Right kidney (tissue), 1 donor: ENCODE results near the gene WNT9A.
A peak's percentile ranks its signal among the peaks of the same experiment; 100 is the strongest.

ENCODE experiments used
- DNase-seq: peaks from one replicate; pipeline ENCODE4 v3.0.0-alpha.2; 2016

The WNT9A gene

GRCh38 chr1:227924168-227924832, 23.4 kb downstream of the WNT9A start:
- DNase-seq, result no peak

- no peak for DNase-seq
These were observed 24.2 kb downstream of the WNT9A start for GRCh38 chr1:227923353-227924167.

GRCh38 chr1:227922501-227923352, 25.0 kb downstream of the WNT9A start:
- DNase-seq, result no peak

- DNase-seq, result no peak
These were observed 26.1 kb downstream of the WNT9A start for GRCh38 chr1:227921461-227922185.

GRCh38 chr1:227920896-227921295, 26.8 kb downstream of the WNT9A start:
- no peak for DNase-seq

GRCh38 chr1:227920426-227920825, 27.3 kb downstream of the WNT9A start:
- DNase-seq, result no peak

GRCh38 chr1:227919906-227920305, 27.8 kb downstream of the WNT9A start:
- DNase-seq, result no peak

GRCh38 chr1:227918736-227919135, 29.0 kb downstream of the WNT9A start:
- no peak for DNase-seq

GRCh38 chr1:227918083-227918700, 29.5 kb downstream of the WNT9A start:
- no peak for DNase-seq

GRCh38 chr1:227917081-227917950, 30.4 kb downstream of the WNT9A start:
- DNase-seq, result peak; percentile 47

GRCh38 chr1:227916655-227917054, 31.1 kb downstream of the WNT9A start:
- no peak for DNase-seq

- no peak for DNase-seq
These were observed 31.9 kb downstream of the WNT9A start for GRCh38 chr1:227915564-227916553.

- DNase-seq, result no peak
These were observed 32.8 kb downstream of the WNT9A start for GRCh38 chr1:227914801-227915563.

GRCh38 chr1:227913764-227914721, 33.7 kb downstream of the WNT9A start:
- no peak for DNase-seq

GRCh38 chr1:227913396-227913763, 34.4 kb downstream of the WNT9A start:
- DNase-seq, result no peak

GRCh38 chr1:227912866-227913265, 34.9 kb downstream of the WNT9A start:
- no peak for DNase-seq

GRCh38 chr1:227911376-227911775, 36.4 kb downstream of the WNT9A start:
- DNase-seq, result no peak
